K562 (cell line): ENCODE results near the gene GLUL. TPM values are rescaled to one million over a fixed set of nuclear protein-coding genes. Genes with fewer than 3 reads are reported as not detected.
"Not testable (repeated sequence)": the region's sequence is repeated elsewhere in the genome, so short reads cannot be mapped to it uniquely, and the experiment has no call there.

ENCODE experiments used
- ATAC-seq: fragments of 200-7000 bp; cut with Tn5 transposase; 3 replicates; pipeline ENCODE4 v1.9.1; 2020; ENCODE audit warnings: moderate library complexity
- BruUV-seq: library from RNA; stranded (reverse); fragments of 400-500 nt; replicated peaks from 2 replicates; lab custom pipeline; 2021; lab: Mats Ljungman, UMichigan
- CTCF ChIA-PET: fragments of 300-600 bp; formaldehyde crosslinking; extraction: SDS; loops from one replicate; lab custom pipeline; 2021; ENCODE audit warnings: low intra/inter-chr PET ratio; lab: Yijun Ruan, JAX
- POLR2A ChIA-PET: fragments of 300-600, 350-650 bp; sonication (Branson Sonifier 250); formaldehyde crosslinking; extraction: SDS; loops from one replicate; lab custom pipeline; 2021; ENCODE audit warnings: antibody characterized with exemption, inconsistent platforms; lab: Yijun Ruan, JAX
- DNase-seq, 4 experiments: peaks; one replicate each; pipeline versions ENCODE4 v3.0.0 to v3.0.0-alpha.2; 2011 to 2018; ENCODE audit warnings: low spot score in 3 of 4, mixed read lengths in 3 of 4; ENCODE audit errors: extremely low read depth in 1 of 4
- FAIRE-seq: peaks from 2 replicates; lab custom pipeline; 2011; peaks lifted over from hg19 to GRCh38; lab: Jason Lieb, UNC
- H2AFZ ChIP-seq: 2 replicates; pipeline ENCODE4 v1.6.0; 2011; ENCODE audit warnings: low read depth, low read length, control low read depth, inconsistent platforms
- H3K27ac ChIP-seq: fragments of 200-600 bp; 3 replicates; pipeline ENCODE4 v1.8.0; 2011; ENCODE audit warnings: low read depth, mild to moderate bottlenecking, control low read depth, inconsistent platforms, low read length, moderate library complexity, mixed read lengths; ENCODE audit errors: extremely low read depth
- H3K27me3 ChIP-seq, 2 experiments: fragments of 300-600 bp in 1 of 2; 2 replicates in 1 of 2; 3 replicates in 1 of 2; pipeline versions ENCODE4 v1.6.0 to v1.8.0; 2011; ENCODE audit warnings: inconsistent platforms in 2 of 2, low read length in 2 of 2, mild to moderate bottlenecking in 1 of 2, mixed read lengths in 1 of 2, moderate library complexity in 1 of 2; ENCODE audit not compliant: control insufficient read depth in 2 of 2, insufficient read depth in 2 of 2
- H3K36me3 ChIP-seq: fragments of 300-600 bp; 3 replicates; pipeline ENCODE4 v1.8.0; 2011; ENCODE audit warnings: mild to moderate bottlenecking, low read length, inconsistent platforms; ENCODE audit not compliant: control insufficient read depth, insufficient read depth
- H3K4me1 ChIP-seq, 2 experiments: fragments of 200-600 bp in 1 of 2; replicated peaks in 1 of 2; 2 replicates in 1 of 2; 3 replicates in 1 of 2; pipeline versions ENCODE4 v1.5.1 to v1.8.0; 2011; ENCODE audit warnings: inconsistent platforms in 2 of 2, low read length in 2 of 2, mild to moderate bottlenecking in 1 of 2, mixed read lengths in 1 of 2, moderate library complexity in 1 of 2; ENCODE audit not compliant: control insufficient read depth in 2 of 2, insufficient read depth in 2 of 2
- H3K4me2 ChIP-seq: 2 replicates; pipeline ENCODE4 v1.6.1; 2011; ENCODE audit warnings: low read length, control low read depth, inconsistent platforms, mixed read lengths; ENCODE audit not compliant: insufficient read depth
- H3K4me3 ChIP-seq: fragments of 200-600 bp; sonication (generic), shearing (Covaris generic); 2 replicates; pipeline ENCODE4 v1.5.1; 2016; ENCODE audit warnings: control low read depth, inconsistent platforms
- H3K79me2 ChIP-seq: fragments of 200-600 bp; 3 replicates; pipeline ENCODE4 v1.8.0; 2011; ENCODE audit warnings: low read length, inconsistent platforms; ENCODE audit not compliant: control insufficient read depth, insufficient read depth
- H3K9ac ChIP-seq, 2 experiments: 2 replicates each; pipeline versions ENCODE4 v1.6.0 to v1.6.1; 2011; ENCODE audit warnings: low read depth in 2 of 2, low read length in 2 of 2, control low read depth in 1 of 2, inconsistent platforms in 1 of 2, mild to moderate bottlenecking in 1 of 2, mixed read lengths in 1 of 2; ENCODE audit not compliant: insufficient read depth in 1 of 2
- H3K9me1 ChIP-seq: one replicate; pipeline ENCODE4 v1.6.0; 2011; ENCODE audit warnings: inconsistent platforms, mild to moderate bottlenecking, low read length, moderate library complexity; ENCODE audit not compliant: control insufficient read depth, insufficient read depth
- H3K9me3 ChIP-seq: replicated peaks from 2 replicates; pipeline ENCODE4 v1.5.1; 2011; ENCODE audit warnings: low read depth, low read length, inconsistent platforms; ENCODE audit not compliant: control insufficient read depth, insufficient read depth
- H4K20me1 ChIP-seq: replicated peaks from 2 replicates; pipeline ENCODE4 v1.6.1; 2011; ENCODE audit warnings: low read length, inconsistent platforms, mixed read lengths; ENCODE audit not compliant: control insufficient read depth, insufficient read depth
- CBFA2T3 ChIP-seq: fragments of 450-650 bp; IDR thresholded peaks from 2 replicates; pipeline ENCODE4 v1.6.1; 2017
- MEIS2 ChIP-seq: fragments of 450-650 bp; IDR thresholded peaks from 2 replicates; pipeline ENCODE4 v1.6.1; 2014; ENCODE audit warnings: mild to moderate bottlenecking; ENCODE audit not compliant: partially characterized antibody
- PBX2 ChIP-seq, 2 experiments: IDR thresholded peaks in 1 of 2; conservative IDR thresholded peaks in 1 of 2; 2 replicates each; pipeline ENCODE4 v1.6.1; 2016; ENCODE audit warnings: low read depth in 2 of 2, mild to moderate bottlenecking in 1 of 2, missing compliant biosample characterization in 1 of 2, missing genetic modification characterization in 1 of 2, moderate library complexity in 1 of 2
- PKNOX1 ChIP-seq: fragments of 450-650 bp; IDR thresholded peaks from 2 replicates; pipeline ENCODE4 v1.6.1; 2016
- WGBS: fragments of 100-300 bp; shearing (Covaris generic); methylation state at CpG from one replicate; pipeline ENCODE4 v1.1.6; 2016; ENCODE audit warnings: low coverage, mixed read lengths; ENCODE audit not compliant: insufficient coverage; ENCODE audit errors: missing lambda C conversion rate; 5-methylcytosine and 5-hydroxymethylcytosine counted together
- in situ Hi-C: fragments of 300-500 bp; cut with MboI; formaldehyde crosslinking; loops from 4 replicates; pipeline ENCODE4 v1.15.0; 2018; ENCODE audit warnings: inconsistent platforms, mixed read lengths
- intact Hi-C: fragments of 100-400 bp; cut with micrococcal nuclease; formaldehyde crosslinking; loops from 2 replicates; pipeline ENCODE4 v1.14.2; 2022
- polyA plus RNA-seq, 8 experiments: library from polyadenylated mRNA; depleted of rRNA in 4 of 8; stranded (reverse) in 5 of 8; unstranded in 3 of 8; fragments of >200 nt; fragmentation: Nextera tagmentation in 2 of 8; fragmentation: Illumina TruSeq in 1 of 8; extraction: Ambion mirVana in 2 of 8; extraction: Trizol in 1 of 8; gene quantifications; 2 replicates each; pipeline versions ENCODE4 v1.2.1 to v1.2.3, GENCODE V29; 2011 to 2014; ENCODE audit warnings: inconsistent platforms in 1 of 8, missing spikeins in 1 of 8
- total RNA-seq, 7 experiments: library from RNA; depleted of rRNA in 6 of 7; stranded (reverse); fragments of >200 nt in 6 of 7; fragmentation: Illumina TruSeq in 2 of 7; extraction: Trizol in 2 of 7; gene quantifications; 2 replicates each; pipeline versions ENCODE4 v1.2.1 to v1.2.3, GENCODE V29; 2011 to 2021; ENCODE audit warnings: low replicate concordance in 1 of 7

GLUL gene
- total and polyA plus RNA-seq, 9 of the 15 experiments (the other 6 are each of a cell fraction or from before 2014, with no cell fraction given) = 1,088 to 4,222 (median 1,338) TPM

GRCh38 chr1:182333071-182333571 is 58.5 kb downstream of the GLUL start:
- intact Hi-C loops, in situ Hi-C loops: not testable (repeated sequence)
- 58% methylated on average over 2 of the region's 5 CpGs for WGBS

More at GRCh38 chr1:182333071-182333571, 58.5 kb downstream of the GLUL start:
- peak; percentile 79 for TF ChIP-seq PKNOX1
- not testable (repeated sequence) for H3K27me3 ChIP-seq; H3K9me3 ChIP-seq; H3K36me3 ChIP-seq; H3K79me2 ChIP-seq; BruUV-seq; H3K27ac ChIP-seq; H3K9me1 ChIP-seq; H2AFZ ChIP-seq; H4K20me1 ChIP-seq; H3K9ac ChIP-seq; ATAC-seq; FAIRE-seq; DNase-seq; H3K4me3 ChIP-seq; H3K4me2 ChIP-seq; TF ChIP-seq PBX2 (CRISPR knock-in tag; IDR thresholded peaks at IDR 0.05; ENCODE audit: low read depth)
- TF ChIP-seq PBX2 (tag; conservative IDR thresholded peaks at IDR 0.05; ENCODE audit: low read depth) = peak; percentile 37; the same call in 1 of the 2 replicates
- TF ChIP-seq MEIS2 = peak; percentile 61
- peak; percentile 8; the same call in 1 of the 2 replicates for TF ChIP-seq CBFA2T3
- H3K4me1 ChIP-seq = peaks cover 34 to 62% of the 10 kb centered on the region in 2 experiments
- POLR2A ChIA-PET = interaction anchor here (0.7 to 2.7 kb wide), 6 partner anchors 11 to 59 kb away, joined by 3 to 16 read pairs (median 6); partner anchors contain the start of gene GLUL
- CTCF ChIA-PET = interaction anchor here (0.9 kb wide), 1 partner anchor 15 kb away, joined by 3 read pairs; no protein-coding TSS in a partner anchor
